GM12878 (cell line): Measurements from ENCODE around the gene MPHOSPH8. TPM values are rescaled to one million over a fixed set of nuclear protein-coding genes. Genes with fewer than 3 reads are reported as not detected.

ENCODE experiments used
- ATAC-seq: fragments of 200-7000 bp; cut with Tn5 transposase; 3 replicates; pipeline ENCODE4 v1.9.1; 2020; ENCODE audit warnings: mild to moderate bottlenecking, moderate library complexity
- BruUV-seq: library from RNA; stranded (reverse); fragments of 400-500 nt; replicated peaks from 2 replicates; lab custom pipeline; 2021; lab: Mats Ljungman, UMichigan
- CTCF ChIA-PET: fragments of 300-600 bp; sonication (Branson Sonifier 250); formaldehyde crosslinking; extraction: SDS; loops from one replicate; lab custom pipeline; 2021; ENCODE audit warnings: inconsistent platforms; lab: Yijun Ruan, JAX
- POLR2A ChIA-PET: fragments of 350-600 bp; formaldehyde crosslinking; extraction: SDS; loops from one replicate; lab custom pipeline; 2021; ENCODE audit warnings: inconsistent platforms; lab: Charles Lee
- RAD21 ChIA-PET: fragments of 300-600 bp; sonication (Branson Sonifier 250); formaldehyde crosslinking; loops from one replicate; lab custom pipeline; 2023; ENCODE audit warnings: antibody characterized with exemption; ENCODE audit not compliant: unreplicated experiment; lab: Charles Lee
- SMC1A ChIA-PET: fragments of 300-600 bp; sonication (Branson Sonifier 250); formaldehyde crosslinking; loops from one replicate; lab custom pipeline; 2023; ENCODE audit not compliant: unreplicated experiment, uncharacterized antibody; lab: Charles Lee
- DNase-seq: peaks from one replicate; pipeline ENCODE4 v3.0.0-alpha.2; 2011; ENCODE audit warnings: low read depth, low spot score
- FAIRE-seq: peaks from 3 replicates; lab custom pipeline; 2011; peaks lifted over from hg19 to GRCh38; lab: Jason Lieb, UNC
- H2AFZ ChIP-seq: 2 replicates; pipeline ENCODE4 v1.6.0; 2011; ENCODE audit warnings: low read depth, low read length, control low read depth; ENCODE audit not compliant: control insufficient read depth
- H3K27ac ChIP-seq: 2 replicates; pipeline ENCODE4 v1.5.1; 2011; ENCODE audit warnings: control low read depth; ENCODE audit not compliant: control insufficient read depth, insufficient read depth
- H3K27me3 ChIP-seq, 2 experiments: replicated peaks in 1 of 2; 2 replicates each; pipeline versions ENCODE4 v1.6.0 to v1.6.1; 2011; ENCODE audit warnings: low read length in 1 of 2; ENCODE audit not compliant: control insufficient read depth in 2 of 2, insufficient read depth in 2 of 2
- H3K36me3 ChIP-seq, 2 experiments: 2 replicates each; pipeline ENCODE4 v1.5.1; 2011; ENCODE audit warnings: low read length in 1 of 2; ENCODE audit not compliant: control insufficient read depth in 2 of 2, insufficient read depth in 2 of 2
- H3K4me1 ChIP-seq: 2 replicates; pipeline ENCODE4 v1.6.1; 2011; ENCODE audit warnings: mild to moderate bottlenecking, low read length, moderate library complexity, mixed read lengths; ENCODE audit not compliant: control insufficient read depth, insufficient read depth
- H3K4me2 ChIP-seq: 2 replicates; pipeline ENCODE4 v1.6.0; 2011; ENCODE audit warnings: control low read depth; ENCODE audit not compliant: control insufficient read depth, insufficient read depth
- H3K4me3 ChIP-seq: fragments of 200-600 bp; sonication (generic); 2 replicates; pipeline ENCODE4 v1.5.1; 2016
- H3K79me2 ChIP-seq: 2 replicates; pipeline ENCODE4 v1.6.0; 2011; ENCODE audit warnings: low read length; ENCODE audit not compliant: control insufficient read depth, insufficient read depth
- H3K9ac ChIP-seq: 2 replicates; pipeline ENCODE4 v1.8.0; 2011; ENCODE audit warnings: low read length, control low read depth, mixed read lengths; ENCODE audit not compliant: control insufficient read depth, insufficient read depth
- H3K9me3 ChIP-seq: replicated peaks from 3 replicates; pipeline ENCODE4 v1.5.1; 2011; ENCODE audit warnings: mild to moderate bottlenecking, low read length; ENCODE audit not compliant: control insufficient read depth, insufficient read depth
- H4K20me1 ChIP-seq: 2 replicates; pipeline ENCODE4 v1.6.0; 2011; ENCODE audit not compliant: control insufficient read depth, insufficient read depth
- ASH2L ChIP-seq: fragments of 300-600, 200-600 bp; sonication (generic); IDR thresholded peaks from 2 replicates; pipeline ENCODE4 v1.6.1; 2017; ENCODE audit warnings: low read depth, mild to moderate bottlenecking, borderline replicate concordance
- BCLAF1 ChIP-seq: fragments of 450-650 bp; IDR thresholded peaks from 2 replicates; pipeline ENCODE4 v1.6.1; 2017; ENCODE audit warnings: antibody characterized with exemption, mild to moderate bottlenecking, moderate library complexity
- CREM ChIP-seq: IDR thresholded peaks from 2 replicates; pipeline ENCODE4 v1.6.1; 2014; ENCODE audit warnings: antibody characterized with exemption, low read depth
- KLF5 ChIP-seq: fragments of 450-650 bp; IDR thresholded peaks from 2 replicates; pipeline ENCODE4 v1.6.1; 2014; ENCODE audit warnings: mild to moderate bottlenecking; ENCODE audit not compliant: partially characterized antibody
- MLLT1 ChIP-seq: fragments of 450-650 bp; IDR thresholded peaks from 2 replicates; pipeline ENCODE4 v1.6.1; 2016; ENCODE audit warnings: mild to moderate bottlenecking
- NFXL1 ChIP-seq: fragments of 450-650 bp; IDR thresholded peaks from 2 replicates; pipeline ENCODE4 v1.6.1; 2017; ENCODE audit warnings: antibody characterized with exemption, mild to moderate bottlenecking, borderline replicate concordance
- NR2C1 ChIP-seq: fragments of 450-650 bp; IDR thresholded peaks from 2 replicates; pipeline ENCODE4 v1.6.1; 2017; ENCODE audit warnings: antibody characterized with exemption, mild to moderate bottlenecking, moderate library complexity
- NRF1 ChIP-seq: conservative IDR thresholded peaks from 2 replicates; pipeline ENCODE4 v1.6.1; 2011; ENCODE audit warnings: mild to moderate bottlenecking, low read depth, low read length, improper control_type of control experiment
- PML ChIP-seq: IDR thresholded peaks from 2 replicates; pipeline ENCODE4 v1.6.1; 2012; ENCODE audit warnings: low read length, inconsistent platforms
- RCOR1 ChIP-seq: conservative IDR thresholded peaks from 2 replicates; pipeline ENCODE4 v1.6.1; 2012; ENCODE audit warnings: low read depth, low read length, improper control_type of control experiment
- RFX5 ChIP-seq: IDR thresholded peaks from 2 replicates; pipeline ENCODE4 v1.6.1; 2011; ENCODE audit warnings: low read depth, low read length, improper control_type of control experiment
- ZNF622 ChIP-seq: fragments of 450-650 bp; IDR thresholded peaks from 2 replicates; pipeline ENCODE4 v1.6.1; 2017; ENCODE audit warnings: mild to moderate bottlenecking, inconsistent platforms
- WGBS: methylation state at CpG from one replicate; pipeline ENCODE4 v1.1.6; 2016; ENCODE audit warnings: low lambda C conversion rate; ENCODE audit not compliant: insufficient replicate concordance, insufficient coverage; ENCODE audit errors: missing lambda C conversion rate; 5-methylcytosine and 5-hydroxymethylcytosine counted together
- in situ Hi-C: fragments of 300-500 bp; cut with MboI; formaldehyde crosslinking; loops from 9 replicates; pipeline ENCODE4 v1.14.3; 2018; ENCODE audit warnings: mixed read lengths
- intact Hi-C: fragments of 100-400 bp; cut with micrococcal nuclease; formaldehyde crosslinking; loops from one replicate; pipeline ENCODE4 v1.14.2; 2022; ENCODE audit not compliant: unreplicated experiment
- polyA plus RNA-seq, 11 experiments: library from polyadenylated mRNA; depleted of rRNA in 4 of 11; unstranded in 6 of 11; stranded (reverse) in 5 of 11; fragments of >200 nt; fragmentation: Nextera tagmentation in 4 of 11; fragmentation: Illumina TruSeq in 1 of 11; extraction: Ambion mirVana in 4 of 11; extraction: Trizol in 1 of 11; gene quantifications; 1 replicate in 1 of 11; 2 replicates in 10 of 11; pipeline versions ENCODE4 v1.2.1 to v1.2.3, GENCODE V29; 2011 to 2016; ENCODE audit warnings: inconsistent platforms in 2 of 11, missing spikeins in 2 of 11, low read depth in 1 of 11
- total RNA-seq, 4 experiments: library from RNA; depleted of rRNA in 3 of 4; stranded (reverse); fragments of >200 nt in 3 of 4; fragmentation: Illumina TruSeq in 1 of 4; extraction: Trizol in 1 of 4; gene quantifications; 2 replicates each; pipeline versions ENCODE4 v1.2.1 to v1.2.3, GENCODE V29; 2013 to 2021

The MPHOSPH8 gene
- total and polyA plus RNA-seq, 10 of the 15 experiments (the other 5 are each of a cell fraction or from before 2014, with no cell fraction given), result 15.9 to 34.9 (median 26.9) TPM

GRCh38 chr13:19605161-19605955 is 28.1 kb upstream of the MPHOSPH8 start:
- POLR2A ChIA-PET, result no interaction called here
- no peak overlapping the region for H3K9ac ChIP-seq

More at GRCh38 chr13:19605161-19605955, 28.1 kb upstream of the MPHOSPH8 start:
- ATAC-seq (no peak), DNase-seq (no peak), FAIRE-seq (no peak)
- Histone ChIP-seq H3K9me3 (no peaks in the 10 kb centered on the region; the same call in 1 of the 3 replicates), H4K20me1 (no peaks in the 10 kb centered on the region), H3K36me3 (peaks cover 0 to 3% of the 10 kb centered on the region in 2 experiments; a peak in 1 of 4 replicates), H3K27me3 (no peaks in the 10 kb centered on the region), H3K4me2 (no peak overlapping the region), H2AFZ (no peak overlapping the region), H3K4me1 (0 out of 2 replicates have a peak, but pooled peaks cover 3% of the 10 kb centered on the region), H3K4me3 (no peak overlapping the region), H3K27ac (no peak overlapping the region), H3K79me2 (peaks cover 16% of the 10 kb centered on the region)
- ChIA-PET SMC1A (interaction anchor here (1.0 kb wide), 1 partner anchor 39 kb away, joined by 3 read pairs; no protein-coding TSS in a partner anchor), RAD21 (interaction anchor here (1.2 kb wide), 1 partner anchor 18 kb away, joined by 3 read pairs; no protein-coding TSS in a partner anchor), CTCF (no interaction called here)
- BruUV-seq, result no TSS peak
- 47% methylated on average over 7 of the region's 7 CpGs for WGBS
- intact Hi-C loops, result no loop called here
- in situ Hi-C loops, result no loop called here
- TF ChIP-seq MLLT1 (no peak), NRF1 (no peak), ZNF622 (no peak), NFXL1 (no peak), CREM (no peak), RCOR1 (no peak), ASH2L (no peak), KLF5 (no peak), BCLAF1 (no peak), NR2C1 (no peak), PML (no peak), RFX5 (no peak)
- TF ChIP-seq, all 136 proteins: peak for 0
